Endothelial cell of umbilical vein (primary cell): Measurements from ENCODE around the gene HEBP1.

Experiments
- CTCF ChIP-seq, 2 donors: IDR thresholded peaks; 1 replicate in 1 of 2; 2 replicates in 1 of 2; pipeline ENCODE4 v1.5.1; 2011; ENCODE audit warnings: low read length in 2 of 2, mild to moderate bottlenecking in 2 of 2, moderate library complexity in 2 of 2, control low read depth in 1 of 2, inconsistent platforms in 1 of 2, low read depth in 1 of 2; ENCODE audit not compliant: insufficient read depth in 1 of 2; ENCODE audit errors: extremely low read depth in 1 of 2
- POLR2A ChIP-seq: IDR thresholded peaks from 2 replicates; pipeline ENCODE4 v1.6.1; 2012; ENCODE audit warnings: low read depth, mild to moderate bottlenecking, control low read depth, low read length

GRCh38 chr12:12951504-12951903 is 48.6 kb downstream of the HEBP1 start:
- TF ChIP-seq POLR2A, result no peak
- TF ChIP-seq CTCF (IDR thresholded peaks at IDR 0.05; ENCODE audit: extremely low read depth in 1 of 2, insufficient read depth in 1 of 2, low read depth in 1 of 2, low read length in 2 of 2), result no peak
